ENCODE measurements around the gene APOBEC3H.
"Not testable (repeated sequence)": the region's sequence is repeated elsewhere in the genome, so short reads cannot be mapped to it uniquely, and the experiment has no call there.

DNA sequence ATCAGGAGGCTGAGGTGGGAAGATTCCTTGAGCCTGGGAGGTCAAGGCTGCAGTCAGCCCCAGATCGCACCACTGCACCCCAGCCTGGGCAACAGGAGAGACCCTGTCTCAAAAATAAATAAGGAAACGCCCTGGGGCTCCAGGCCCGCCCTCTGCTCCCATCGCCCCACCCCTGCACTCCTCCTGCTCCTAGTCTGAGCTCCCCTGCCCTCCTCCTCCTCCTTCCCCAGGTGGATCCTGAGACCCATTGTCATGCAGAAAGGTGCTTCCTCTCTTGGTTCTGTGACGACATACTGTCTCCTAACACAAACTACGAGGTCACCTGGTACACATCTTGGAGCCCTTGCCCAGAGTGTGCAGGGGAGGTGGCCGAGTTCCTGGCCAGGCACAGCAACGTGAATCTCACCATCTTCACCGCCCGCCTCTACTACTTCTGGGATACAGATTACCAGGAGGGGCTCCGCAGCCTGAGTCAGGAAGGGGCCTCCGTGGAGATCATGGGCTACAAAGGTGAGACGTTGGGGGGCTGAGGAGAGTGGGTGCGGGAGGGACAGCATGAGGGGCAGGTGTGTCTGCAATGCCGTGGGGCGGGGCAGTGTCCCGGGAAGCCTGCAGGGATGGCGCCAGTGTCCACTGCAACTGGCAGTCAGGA is 45.1 kb upstream of the APOBEC3H start:
- not testable (repeated sequence) for TF ChIP-seq YY1 (IDR thresholded peaks at IDR 0.05; ENCODE audit: borderline replicate concordance in 1 of 3, control insufficient read depth in 1 of 3, extremely low read depth in 1 of 3, insufficient read depth in 3 of 3, insufficient read length in 1 of 3, insufficient replicate concordance in 2 of 3, low read depth in 1 of 3, low read length in 2 of 3); SRF (CRISPR knock-in tag; IDR thresholded peaks at IDR 0.05); BMI1 (IDR thresholded peaks at IDR 0.05; ENCODE audit: low read length); BRF1 (IDR thresholded peaks at IDR 0.05; ENCODE audit: borderline replicate concordance, extremely low read depth, insufficient read length); FOXA1 (IDR thresholded peaks at IDR 0.05; ENCODE audit: borderline replicate concordance); MAZ (CRISPR knock-in tag; conservative IDR thresholded peaks at IDR 0.05 in 1 of 2, IDR thresholded peaks at IDR 0.05 in 1 of 2); KLF10 (CRISPR knock-in tag; IDR thresholded peaks at IDR 0.05); ZNF263 (CRISPR knock-in tag; IDR thresholded peaks at IDR 0.05; ENCODE audit: borderline replicate concordance)
- TF ChIP-seq, protein P1, sequence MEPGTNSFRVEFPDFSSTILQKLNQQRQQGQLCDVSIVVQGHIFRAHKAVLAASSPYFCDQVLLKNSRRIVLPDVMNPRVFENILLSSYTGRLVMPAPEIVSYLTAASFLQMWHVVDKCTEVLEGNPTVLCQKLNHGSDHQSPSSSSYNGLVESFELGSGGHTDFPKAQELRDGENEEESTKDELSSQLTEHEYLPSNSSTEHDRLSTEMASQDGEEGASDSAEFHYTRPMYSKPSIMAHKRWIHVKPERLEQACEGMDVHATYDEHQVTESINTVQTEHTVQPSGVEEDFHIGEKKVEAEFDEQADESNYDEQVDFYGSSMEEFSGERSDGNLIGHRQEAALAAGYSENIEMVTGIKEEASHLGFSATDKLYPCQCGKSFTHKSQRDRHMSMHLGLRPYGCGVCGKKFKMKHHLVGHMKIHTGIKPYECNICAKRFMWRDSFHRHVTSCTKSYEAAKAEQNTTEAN (CRISPR knock-in tag; IDR thresholded peaks at IDR 0.05) = not testable (repeated sequence)
- TF ChIP-seq, protein P2, sequence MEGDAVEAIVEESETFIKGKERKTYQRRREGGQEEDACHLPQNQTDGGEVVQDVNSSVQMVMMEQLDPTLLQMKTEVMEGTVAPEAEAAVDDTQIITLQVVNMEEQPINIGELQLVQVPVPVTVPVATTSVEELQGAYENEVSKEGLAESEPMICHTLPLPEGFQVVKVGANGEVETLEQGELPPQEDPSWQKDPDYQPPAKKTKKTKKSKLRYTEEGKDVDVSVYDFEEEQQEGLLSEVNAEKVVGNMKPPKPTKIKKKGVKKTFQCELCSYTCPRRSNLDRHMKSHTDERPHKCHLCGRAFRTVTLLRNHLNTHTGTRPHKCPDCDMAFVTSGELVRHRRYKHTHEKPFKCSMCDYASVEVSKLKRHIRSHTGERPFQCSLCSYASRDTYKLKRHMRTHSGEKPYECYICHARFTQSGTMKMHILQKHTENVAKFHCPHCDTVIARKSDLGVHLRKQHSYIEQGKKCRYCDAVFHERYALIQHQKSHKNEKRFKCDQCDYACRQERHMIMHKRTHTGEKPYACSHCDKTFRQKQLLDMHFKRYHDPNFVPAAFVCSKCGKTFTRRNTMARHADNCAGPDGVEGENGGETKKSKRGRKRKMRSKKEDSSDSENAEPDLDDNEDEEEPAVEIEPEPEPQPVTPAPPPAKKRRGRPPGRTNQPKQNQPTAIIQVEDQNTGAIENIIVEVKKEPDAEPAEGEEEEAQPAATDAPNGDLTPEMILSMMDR (IDR thresholded peaks at IDR 0.05 in 2 of 3, conservative IDR thresholded peaks at IDR 0.05 in 1 of 3; ENCODE audit: insufficient read depth in 2 of 3, low read depth in 1 of 3, low read length in 3 of 3) = not testable (repeated sequence)
- TF ChIP-seq, protein P3, sequence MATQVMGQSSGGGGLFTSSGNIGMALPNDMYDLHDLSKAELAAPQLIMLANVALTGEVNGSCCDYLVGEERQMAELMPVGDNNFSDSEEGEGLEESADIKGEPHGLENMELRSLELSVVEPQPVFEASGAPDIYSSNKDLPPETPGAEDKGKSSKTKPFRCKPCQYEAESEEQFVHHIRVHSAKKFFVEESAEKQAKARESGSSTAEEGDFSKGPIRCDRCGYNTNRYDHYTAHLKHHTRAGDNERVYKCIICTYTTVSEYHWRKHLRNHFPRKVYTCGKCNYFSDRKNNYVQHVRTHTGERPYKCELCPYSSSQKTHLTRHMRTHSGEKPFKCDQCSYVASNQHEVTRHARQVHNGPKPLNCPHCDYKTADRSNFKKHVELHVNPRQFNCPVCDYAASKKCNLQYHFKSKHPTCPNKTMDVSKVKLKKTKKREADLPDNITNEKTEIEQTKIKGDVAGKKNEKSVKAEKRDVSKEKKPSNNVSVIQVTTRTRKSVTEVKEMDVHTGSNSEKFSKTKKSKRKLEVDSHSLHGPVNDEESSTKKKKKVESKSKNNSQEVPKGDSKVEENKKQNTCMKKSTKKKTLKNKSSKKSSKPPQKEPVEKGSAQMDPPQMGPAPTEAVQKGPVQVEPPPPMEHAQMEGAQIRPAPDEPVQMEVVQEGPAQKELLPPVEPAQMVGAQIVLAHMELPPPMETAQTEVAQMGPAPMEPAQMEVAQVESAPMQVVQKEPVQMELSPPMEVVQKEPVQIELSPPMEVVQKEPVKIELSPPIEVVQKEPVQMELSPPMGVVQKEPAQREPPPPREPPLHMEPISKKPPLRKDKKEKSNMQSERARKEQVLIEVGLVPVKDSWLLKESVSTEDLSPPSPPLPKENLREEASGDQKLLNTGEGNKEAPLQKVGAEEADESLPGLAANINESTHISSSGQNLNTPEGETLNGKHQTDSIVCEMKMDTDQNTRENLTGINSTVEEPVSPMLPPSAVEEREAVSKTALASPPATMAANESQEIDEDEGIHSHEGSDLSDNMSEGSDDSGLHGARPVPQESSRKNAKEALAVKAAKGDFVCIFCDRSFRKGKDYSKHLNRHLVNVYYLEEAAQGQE (IDR thresholded peaks at IDR 0.05; ENCODE audit: borderline replicate concordance) = not testable (repeated sequence)
- TF ChIP-seq, protein P3 (CRISPR knock-in tag; IDR thresholded peaks at IDR 0.05; ENCODE audit: low read depth) = not testable (repeated sequence)
- TF ChIP-seq, protein P4, sequence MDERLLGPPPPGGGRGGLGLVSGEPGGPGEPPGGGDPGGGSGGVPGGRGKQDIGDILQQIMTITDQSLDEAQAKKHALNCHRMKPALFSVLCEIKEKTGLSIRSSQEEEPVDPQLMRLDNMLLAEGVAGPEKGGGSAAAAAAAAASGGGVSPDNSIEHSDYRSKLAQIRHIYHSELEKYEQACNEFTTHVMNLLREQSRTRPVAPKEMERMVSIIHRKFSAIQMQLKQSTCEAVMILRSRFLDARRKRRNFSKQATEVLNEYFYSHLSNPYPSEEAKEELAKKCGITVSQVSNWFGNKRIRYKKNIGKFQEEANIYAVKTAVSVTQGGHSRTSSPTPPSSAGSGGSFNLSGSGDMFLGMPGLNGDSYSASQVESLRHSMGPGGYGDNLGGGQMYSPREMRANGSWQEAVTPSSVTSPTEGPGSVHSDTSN (CRISPR knock-in tag; IDR thresholded peaks at IDR 0.05; ENCODE audit: low read depth) = not testable (repeated sequence)
- TF ChIP-seq, protein P4 (tag; conservative IDR thresholded peaks at IDR 0.05; ENCODE audit: low read depth) = not testable (repeated sequence)

Data from K562 (cell line).